Measurements from ENCODE around the gene NHSL2. TPM values are rescaled to one million over a fixed set of nuclear protein-coding genes. Genes with fewer than 3 reads are reported as not detected.

Gene NHSL2
- total and polyA plus RNA-seq, 7 donors: 0.30 to 4.4 (median 1.9) TPM

- H3K27me3 ChIP-seq (ENCODE audit: insufficient read depth in 3 of 3, low read length in 2 of 3): peaks cover 0 to 26% (median 0%) of the 10 kb centered on the region in 3 donors
- DNase-seq: peak; percentile 89 to 94
- H3K4me1 ChIP-seq: peaks cover 13% of the 10 kb centered on the region
- H3K36me3 ChIP-seq (ENCODE audit: insufficient read depth in 1 of 2, low read depth in 1 of 2): peaks cover 0 to 1% of the 10 kb centered on the region in 2 donors
- intact Hi-C loops (cut with DNase I): no loop called here
- H3K27ac ChIP-seq: peak within 1 kb of the TSS; percentile 62
- peak; percentile 98 to 99 (median 98) for ATAC-seq
- no peaks in the 10 kb centered on the region for H3K9me3 ChIP-seq
- TF ChIP-seq, protein P1, sequence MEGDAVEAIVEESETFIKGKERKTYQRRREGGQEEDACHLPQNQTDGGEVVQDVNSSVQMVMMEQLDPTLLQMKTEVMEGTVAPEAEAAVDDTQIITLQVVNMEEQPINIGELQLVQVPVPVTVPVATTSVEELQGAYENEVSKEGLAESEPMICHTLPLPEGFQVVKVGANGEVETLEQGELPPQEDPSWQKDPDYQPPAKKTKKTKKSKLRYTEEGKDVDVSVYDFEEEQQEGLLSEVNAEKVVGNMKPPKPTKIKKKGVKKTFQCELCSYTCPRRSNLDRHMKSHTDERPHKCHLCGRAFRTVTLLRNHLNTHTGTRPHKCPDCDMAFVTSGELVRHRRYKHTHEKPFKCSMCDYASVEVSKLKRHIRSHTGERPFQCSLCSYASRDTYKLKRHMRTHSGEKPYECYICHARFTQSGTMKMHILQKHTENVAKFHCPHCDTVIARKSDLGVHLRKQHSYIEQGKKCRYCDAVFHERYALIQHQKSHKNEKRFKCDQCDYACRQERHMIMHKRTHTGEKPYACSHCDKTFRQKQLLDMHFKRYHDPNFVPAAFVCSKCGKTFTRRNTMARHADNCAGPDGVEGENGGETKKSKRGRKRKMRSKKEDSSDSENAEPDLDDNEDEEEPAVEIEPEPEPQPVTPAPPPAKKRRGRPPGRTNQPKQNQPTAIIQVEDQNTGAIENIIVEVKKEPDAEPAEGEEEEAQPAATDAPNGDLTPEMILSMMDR (IDR thresholded peaks at IDR 0.05): no peak
- WGBS, 3 donors: 0 to 21% (median 0%) methylated on average over 35 to 46 of the region's 46 CpGs
- peak within 1 kb of the TSS; percentile 72 for H3K4me3 ChIP-seq
Measured at GRCh38 chrX:72181178-72182125, 270.8 kb downstream of the NHSL2 start, which contains the start of gene PIN4. PIN4 (plus strand) TSS chrX:72181757; CDS start chrX:72181786, 29 bp downstream.

GRCh38 chrX:72182924-72183323 lies 272.3 kb downstream of the NHSL2 start:
- 72 to 96% (median 86%) methylated on average over 2 of the region's 2 CpGs for WGBS, 3 donors
- Histone ChIP-seq H3K27me3 (ENCODE audit: insufficient read depth in 3 of 3, low read length in 2 of 3) (peaks cover 0 to 26% (median 0%) of the 10 kb centered on the region in 3 donors), H3K27ac (no peak overlapping the region), H3K9me3 (no peaks in the 10 kb centered on the region), H3K4me3 (peak overlapping the region; percentile 72), H3K4me1 (peaks cover 13% of the 10 kb centered on the region), H3K36me3 (ENCODE audit: insufficient read depth in 1 of 2, low read depth in 1 of 2) (peaks cover 0 to 14% of the 10 kb centered on the region in 2 donors)
- TF ChIP-seq, protein P1 (IDR thresholded peaks at IDR 0.05): no peak
- intact Hi-C loops (cut with DNase I): no loop called here
- no peak for DNase-seq
- no peak for ATAC-seq

GRCh38 chrX:72201836-72202536 lies 291.3 kb downstream of the NHSL2 start:
- H3K27ac ChIP-seq: no peak overlapping the region
- ATAC-seq (no peak), DNase-seq (no peak)
- no peaks in the 10 kb centered on the region for H3K9me3 ChIP-seq
- intact Hi-C loops (cut with DNase I): no loop called here
- H3K4me1 ChIP-seq: no peaks in the 10 kb centered on the region
- peaks cover 0 to 3% (median 0%) of the 10 kb centered on the region in 3 donors for H3K27me3 ChIP-seq (ENCODE audit: insufficient read depth in 3 of 3, low read length in 2 of 3)
- TF ChIP-seq, protein P1 (IDR thresholded peaks at IDR 0.05): no peak
- peaks cover 0 to 34% of the 10 kb centered on the region in 2 donors for H3K36me3 ChIP-seq (ENCODE audit: insufficient read depth in 1 of 2, low read depth in 1 of 2)
- WGBS, 3 donors: 80 to 83% (median 81%) methylated on average over 7 of the region's 7 CpGs
- no peak overlapping the region for H3K4me3 ChIP-seq

Other genes starting within 250 kb of the NHSL2 start
- not detected for gene CXorf49, start 192.6 kb upstream of the NHSL2 start, total RNA-seq
- gene CXorf49, start 192.6 kb upstream of the NHSL2 start, polyA plus RNA-seq: not detected
- gene CXorf49B, start 147.5 kb upstream of the NHSL2 start, total RNA-seq: not detected
- not detected for gene CXorf49B, start 147.5 kb upstream of the NHSL2 start, polyA plus RNA-seq
- 1 to 10 TPM in 3 of 4 donors, under 1 TPM in 1; 0.91 to 2.2 (median 1.3) TPM for gene RTL5, start 221.1 kb downstream of the NHSL2 start, total RNA-seq
- gene RTL5, start 221.1 kb downstream of the NHSL2 start, polyA plus RNA-seq: under 1 TPM; 0.37 to 0.66 (median 0.48) TPM